GM23338 (cell line): ENCODE data around the gene CPNE8. TPM values are rescaled to one million over a fixed set of nuclear protein-coding genes. Genes with fewer than 3 reads are reported as not detected.

Experiments
- ATAC-seq: fragments of 200-7000 bp; cut with Tn5 transposase; 3 replicates; pipeline ENCODE4 v1.9.1; 2020
- DNase-seq: peaks from one replicate; pipeline ENCODE4 v3.0.0-alpha.2; 2015; ENCODE audit warnings: low spot score
- H2AFZ ChIP-seq: fragments of 200-600 bp; sonication (generic); 2 replicates; pipeline ENCODE4 v1.8.0; 2016; ENCODE audit warnings: antibody characterized with exemption, mild to moderate bottlenecking, moderate library complexity
- H3F3A ChIP-seq: fragments of 200-600 bp; sonication (generic); replicated peaks from 2 replicates; pipeline ENCODE4 v1.8.0; 2017; ENCODE audit warnings: antibody characterized with exemption, mixed run types, low read depth
- H3K27ac ChIP-seq: fragments of 200-600 bp; sonication (generic); 2 replicates; pipeline ENCODE4 v1.6.1; 2016; ENCODE audit warnings: low read depth
- H3K27me3 ChIP-seq: fragments of 200-600 bp; sonication (generic); 2 replicates; pipeline ENCODE4 v1.8.0; 2016; ENCODE audit warnings: mild to moderate bottlenecking, mixed run types, moderate library complexity; ENCODE audit not compliant: insufficient read depth
- H3K36me3 ChIP-seq: fragments of 200-600 bp; sonication (generic); 2 replicates; pipeline ENCODE4 v1.8.0; 2016; ENCODE audit warnings: mild to moderate bottlenecking; ENCODE audit not compliant: insufficient read depth
- H3K4me1 ChIP-seq: fragments of 200-600 bp; sonication (generic); 2 replicates; pipeline ENCODE4 v1.8.0; 2016; ENCODE audit warnings: mild to moderate bottlenecking, moderate library complexity; ENCODE audit not compliant: insufficient read depth
- H3K4me2 ChIP-seq: fragments of 200-600 bp; sonication (generic); 2 replicates; pipeline ENCODE4 v1.7.1; 2017; ENCODE audit warnings: mixed run types
- H3K4me3 ChIP-seq: fragments of 200-600 bp; sonication (generic); 2 replicates; pipeline ENCODE4 v1.6.1; 2016; ENCODE audit warnings: mixed run types
- H3K79me2 ChIP-seq: fragments of 200-600 bp; sonication (generic); replicated peaks from 2 replicates; pipeline ENCODE4 v1.8.0; 2017; ENCODE audit warnings: mild to moderate bottlenecking; ENCODE audit not compliant: insufficient read depth
- H3K9me2 ChIP-seq: fragments of 200-600 bp; sonication (generic); 2 replicates; pipeline ENCODE4 v1.8.0; 2017; ENCODE audit not compliant: insufficient read depth
- H4K20me1 ChIP-seq: fragments of 200-600 bp; sonication (generic); replicated peaks from 2 replicates; pipeline ENCODE4 v1.8.0; 2017; ENCODE audit warnings: mild to moderate bottlenecking; ENCODE audit not compliant: insufficient read depth
- H3K27ac Mint-ChIP-seq: 2 replicates; pipeline ENCODE4 v1.8.0; 2020; ENCODE audit warnings: inconsistent platforms, mild to moderate bottlenecking, moderate library complexity, mixed read lengths
- H3K27me3 Mint-ChIP-seq: 3 replicates; pipeline ENCODE4 v1.8.0; 2022; ENCODE audit warnings: low read depth, mild to moderate bottlenecking, moderate library complexity, mixed read lengths, inconsistent platforms; ENCODE audit not compliant: insufficient read depth, poor library complexity
- H3K36me3 Mint-ChIP-seq: 3 replicates; pipeline ENCODE4 v1.8.0; 2021; ENCODE audit warnings: low read depth, mild to moderate bottlenecking, inconsistent platforms, moderate library complexity, mixed read lengths
- H3K4me1 Mint-ChIP-seq: 3 replicates; pipeline ENCODE4 v1.8.0; 2020; ENCODE audit warnings: mild to moderate bottlenecking, inconsistent platforms, mixed read lengths
- H3K4me3 Mint-ChIP-seq: 3 replicates; pipeline ENCODE4 v1.8.0; 2021; ENCODE audit warnings: moderate library complexity, mild to moderate bottlenecking, inconsistent platforms, mixed read lengths
- H3K9me3 Mint-ChIP-seq: 3 replicates; pipeline ENCODE4 v1.8.0; 2020; ENCODE audit warnings: moderate library complexity, mild to moderate bottlenecking, inconsistent platforms, mixed read lengths
- CREB1 ChIP-seq: fragments of 250-450 bp; sonication (Bioruptor Pico); IDR thresholded peaks from 2 replicates; pipeline ENCODE4 v1.5.0; 2020; ENCODE audit warnings: low read depth, mild to moderate bottlenecking, moderate library complexity
- CTCF ChIP-seq, 2 experiments: fragments of 200-600 bp in 1 of 2; sonication (generic) in 1 of 2; conservative IDR thresholded peaks; 2 replicates each; pipeline versions ENCODE4 v1.5.1 to v1.6.1; 2016 to 2017; ENCODE audit warnings: antibody characterized with exemption in 2 of 2, low read depth in 2 of 2, mild to moderate bottlenecking in 2 of 2, moderate library complexity in 1 of 2
- EZH2 ChIP-seq: fragments of 200-600 bp; sonication (generic); IDR thresholded peaks from one replicate; pipeline ENCODE4 v1.8.0; 2017; ENCODE audit warnings: antibody characterized with exemption, mild to moderate bottlenecking, low read depth; ENCODE audit not compliant: unreplicated experiment
- EZH2phosphoT487 ChIP-seq: fragments of 200-600 bp; sonication (generic); IDR thresholded peaks from one replicate; pipeline ENCODE4 v1.8.1; 2018; ENCODE audit warnings: antibody characterized with exemption; ENCODE audit not compliant: unreplicated experiment
- NANOG ChIP-seq: IDR thresholded peaks from 2 replicates; pipeline ENCODE4 v1.6.1; 2016; ENCODE audit warnings: antibody characterized with exemption, borderline replicate concordance
- POLR2AphosphoS5 ChIP-seq: IDR thresholded peaks from 2 replicates; pipeline ENCODE4 v1.6.1; 2016; ENCODE audit warnings: antibody characterized with exemption, low read depth
- STAT1 ChIP-seq: IDR thresholded peaks from one replicate; pipeline ENCODE4 v1.6.1; 2016; ENCODE audit warnings: antibody characterized with exemption; ENCODE audit not compliant: unreplicated experiment
- ZNF114 ChIP-seq: fragments of 250-450 bp; sonication (Bioruptor Pico); IDR thresholded peaks from 2 replicates; pipeline ENCODE4 v1.5.0; 2020; ENCODE audit warnings: mild to moderate bottlenecking, moderate library complexity
- ZNF331 ChIP-seq: fragments of 250-450 bp; sonication (Bioruptor Pico); IDR thresholded peaks from 2 replicates; pipeline ENCODE4 v1.5.0; 2020; ENCODE audit warnings: low read depth, mild to moderate bottlenecking, moderate library complexity
- ZNF462 ChIP-seq: fragments of 250-450 bp; sonication (Bioruptor Pico); IDR thresholded peaks from 2 replicates; pipeline ENCODE4 v1.5.0; 2020; ENCODE audit warnings: mild to moderate bottlenecking, moderate library complexity
- polyA plus RNA-seq: library from polyadenylated mRNA; unstranded; fragments of >200 nt; fragmentation: Nextera tagmentation; extraction: Ambion mirVana; gene quantifications from 2 replicates; pipeline ENCODE4 v1.2.1, GENCODE V29; 2016
- total RNA-seq: library from RNA; depleted of rRNA; stranded (reverse); fragments of >200 nt; shearing (Covaris generic); gene quantifications from 2 replicates; pipeline ENCODE4 v1.2.3, GENCODE V29; 2014
- TF ChIP-seq, protein P1 (sequence below): IDR thresholded peaks from one replicate; pipeline ENCODE4 v1.6.1; 2018; ENCODE audit warnings: antibody characterized with exemption; ENCODE audit not compliant: unreplicated experiment

The CPNE8 gene
- total and polyA plus RNA-seq, 2 experiments from 2014 or later, result 8.7 to 10.1 TPM

GRCh38 chr12:38788106-38788505 is 117.3 kb downstream of the CPNE8 start (continued):
- TF ChIP-seq POLR2AphosphoS5, result no peak
- TF ChIP-seq, protein P1, sequence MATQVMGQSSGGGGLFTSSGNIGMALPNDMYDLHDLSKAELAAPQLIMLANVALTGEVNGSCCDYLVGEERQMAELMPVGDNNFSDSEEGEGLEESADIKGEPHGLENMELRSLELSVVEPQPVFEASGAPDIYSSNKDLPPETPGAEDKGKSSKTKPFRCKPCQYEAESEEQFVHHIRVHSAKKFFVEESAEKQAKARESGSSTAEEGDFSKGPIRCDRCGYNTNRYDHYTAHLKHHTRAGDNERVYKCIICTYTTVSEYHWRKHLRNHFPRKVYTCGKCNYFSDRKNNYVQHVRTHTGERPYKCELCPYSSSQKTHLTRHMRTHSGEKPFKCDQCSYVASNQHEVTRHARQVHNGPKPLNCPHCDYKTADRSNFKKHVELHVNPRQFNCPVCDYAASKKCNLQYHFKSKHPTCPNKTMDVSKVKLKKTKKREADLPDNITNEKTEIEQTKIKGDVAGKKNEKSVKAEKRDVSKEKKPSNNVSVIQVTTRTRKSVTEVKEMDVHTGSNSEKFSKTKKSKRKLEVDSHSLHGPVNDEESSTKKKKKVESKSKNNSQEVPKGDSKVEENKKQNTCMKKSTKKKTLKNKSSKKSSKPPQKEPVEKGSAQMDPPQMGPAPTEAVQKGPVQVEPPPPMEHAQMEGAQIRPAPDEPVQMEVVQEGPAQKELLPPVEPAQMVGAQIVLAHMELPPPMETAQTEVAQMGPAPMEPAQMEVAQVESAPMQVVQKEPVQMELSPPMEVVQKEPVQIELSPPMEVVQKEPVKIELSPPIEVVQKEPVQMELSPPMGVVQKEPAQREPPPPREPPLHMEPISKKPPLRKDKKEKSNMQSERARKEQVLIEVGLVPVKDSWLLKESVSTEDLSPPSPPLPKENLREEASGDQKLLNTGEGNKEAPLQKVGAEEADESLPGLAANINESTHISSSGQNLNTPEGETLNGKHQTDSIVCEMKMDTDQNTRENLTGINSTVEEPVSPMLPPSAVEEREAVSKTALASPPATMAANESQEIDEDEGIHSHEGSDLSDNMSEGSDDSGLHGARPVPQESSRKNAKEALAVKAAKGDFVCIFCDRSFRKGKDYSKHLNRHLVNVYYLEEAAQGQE, result no peak
- no peak for TF ChIP-seq ZNF331
- no peak for TF ChIP-seq STAT1
- no peak for TF ChIP-seq NANOG
- no peak for TF ChIP-seq CREB1 (CRISPR knock-in tag)
- TF ChIP-seq ZNF114 (CRISPR knock-in tag), result no peak

GRCh38 chr12:38785381-38785780 is 120.0 kb downstream of the CPNE8 start:
- H3K79me2 ChIP-seq, result no peaks in the 10 kb centered on the region
- H3K9me2 ChIP-seq, result no peaks in the 10 kb centered on the region
- H3K4me1 Mint-ChIP-seq, result 0 out of 3 replicates have a peak, but pooled peaks cover 7% of the 10 kb centered on the region
- H3F3A ChIP-seq, result no peaks in the 10 kb centered on the region
- no peak overlapping the region for H3K4me2 ChIP-seq
- no peaks in the 10 kb centered on the region for H4K20me1 ChIP-seq
- no peak overlapping the region for H3K27ac Mint-ChIP-seq
- H3K36me3 ChIP-seq, result no peaks in the 10 kb centered on the region
- no peak overlapping the region for H3K4me3 Mint-ChIP-seq
- no peaks in the 10 kb centered on the region for H3K4me1 ChIP-seq
- H3K36me3 Mint-ChIP-seq, result peaks cover 8% of the 10 kb centered on the region; the same call in 2 of the 3 replicates
- no peak overlapping the region for H2AFZ ChIP-seq
- H3K27ac ChIP-seq, result no peak overlapping the region
- ATAC-seq, result no peak
- no peaks in the 10 kb centered on the region for H3K27me3 ChIP-seq
- peaks cover 23% of the 10 kb centered on the region for H3K9me3 Mint-ChIP-seq
- no peak for DNase-seq
- H3K27me3 Mint-ChIP-seq, result no peaks in the 10 kb centered on the region
- no peak overlapping the region for H3K4me3 ChIP-seq
- TF ChIP-seq ZNF462 (CRISPR knock-in tag), result no peak
- no peak for TF ChIP-seq STAT1
- TF ChIP-seq POLR2AphosphoS5, result no peak
- no peak for TF ChIP-seq EZH2phosphoT487
- TF ChIP-seq CTCF (conservative IDR thresholded peaks at IDR 0.05; ENCODE audit: low read depth in 2 of 2), result no peak
- TF ChIP-seq EZH2, result no peak
- TF ChIP-seq, protein P1, result no peak
